SK-N-MC (cell line): ENCODE data around the gene ST8SIA6.

Experiments used
- EZH2 ChIP-seq: fragments of 200-600 bp; sonication (generic); IDR thresholded peaks from one replicate; pipeline ENCODE4 v1.6.1; 2017; ENCODE audit warnings: antibody characterized with exemption
- POLR2AphosphoS5 ChIP-seq: IDR thresholded peaks from 2 replicates; pipeline ENCODE4 v1.6.1; 2012; ENCODE audit warnings: mild to moderate bottlenecking, low read depth, low read length, borderline replicate concordance

DNA sequence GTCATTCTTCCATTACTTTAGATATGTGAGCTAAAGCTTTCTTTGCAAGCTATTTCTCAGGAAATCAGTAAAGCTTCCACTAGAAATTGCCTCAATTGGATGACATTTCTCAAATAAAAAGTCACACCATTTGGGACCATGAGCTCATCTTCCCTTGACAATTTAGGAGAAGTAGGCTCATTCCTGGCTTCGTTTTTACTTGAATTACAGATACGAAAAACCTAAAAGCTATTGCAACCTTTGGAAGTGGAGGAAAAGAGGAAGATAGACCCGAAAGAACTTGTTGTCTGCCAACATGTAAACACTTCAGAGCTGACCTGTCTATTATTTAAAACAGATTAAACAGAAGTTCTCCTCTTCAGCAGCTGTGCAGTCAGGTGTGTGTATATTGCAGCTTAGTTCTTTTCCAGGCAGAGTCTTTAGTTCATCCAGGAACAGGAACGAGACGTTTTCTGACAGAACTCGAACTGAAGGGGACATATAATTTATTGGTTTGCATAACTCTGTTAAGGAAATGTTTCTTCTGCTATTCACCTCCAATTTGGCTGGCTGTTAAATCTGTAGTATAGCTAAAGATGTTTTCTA is 43.1 kb upstream of the ST8SIA6 start:
- TF ChIP-seq POLR2AphosphoS5: no peak
- no peak for TF ChIP-seq EZH2
